K562 (cell line): ENCODE results near the gene TUT7. TPM values are rescaled to one million over a fixed set of nuclear protein-coding genes. Genes with fewer than 3 reads are reported as not detected.

Experiments used
- ATAC-seq: fragments of 200-7000 bp; cut with Tn5 transposase; 3 replicates; pipeline ENCODE4 v1.9.1; 2020; ENCODE audit warnings: moderate library complexity
- BruUV-seq: library from RNA; stranded (reverse); fragments of 400-500 nt; replicated peaks from 2 replicates; lab custom pipeline; 2021; lab: Mats Ljungman, UMichigan
- CTCF ChIA-PET: fragments of 300-600 bp; formaldehyde crosslinking; extraction: SDS; loops from one replicate; lab custom pipeline; 2021; ENCODE audit warnings: low intra/inter-chr PET ratio; lab: Yijun Ruan, JAX
- POLR2A ChIA-PET: fragments of 300-600, 350-650 bp; sonication (Branson Sonifier 250); formaldehyde crosslinking; extraction: SDS; loops from one replicate; lab custom pipeline; 2021; ENCODE audit warnings: antibody characterized with exemption, inconsistent platforms; lab: Yijun Ruan, JAX
- DNase-seq, 4 experiments: peaks; one replicate each; pipeline versions ENCODE4 v3.0.0 to v3.0.0-alpha.2; 2011 to 2018; ENCODE audit warnings: low spot score in 3 of 4, mixed read lengths in 3 of 4; ENCODE audit errors: extremely low read depth in 1 of 4
- FAIRE-seq: peaks from 2 replicates; lab custom pipeline; 2011; peaks lifted over from hg19 to GRCh38; lab: Jason Lieb, UNC
- H2AFZ ChIP-seq: 2 replicates; pipeline ENCODE4 v1.6.0; 2011; ENCODE audit warnings: low read depth, low read length, control low read depth, inconsistent platforms
- H3K27ac ChIP-seq: fragments of 200-600 bp; 3 replicates; pipeline ENCODE4 v1.8.0; 2011; ENCODE audit warnings: low read depth, mild to moderate bottlenecking, control low read depth, inconsistent platforms, low read length, moderate library complexity, mixed read lengths; ENCODE audit errors: extremely low read depth
- H3K27me3 ChIP-seq, 2 experiments: fragments of 300-600 bp in 1 of 2; 2 replicates in 1 of 2; 3 replicates in 1 of 2; pipeline versions ENCODE4 v1.6.0 to v1.8.0; 2011; ENCODE audit warnings: inconsistent platforms in 2 of 2, low read length in 2 of 2, mild to moderate bottlenecking in 1 of 2, mixed read lengths in 1 of 2, moderate library complexity in 1 of 2; ENCODE audit not compliant: control insufficient read depth in 2 of 2, insufficient read depth in 2 of 2
- H3K36me3 ChIP-seq: fragments of 300-600 bp; 3 replicates; pipeline ENCODE4 v1.8.0; 2011; ENCODE audit warnings: mild to moderate bottlenecking, low read length, inconsistent platforms; ENCODE audit not compliant: control insufficient read depth, insufficient read depth
- H3K4me1 ChIP-seq, 2 experiments: fragments of 200-600 bp in 1 of 2; replicated peaks in 1 of 2; 2 replicates in 1 of 2; 3 replicates in 1 of 2; pipeline versions ENCODE4 v1.5.1 to v1.8.0; 2011; ENCODE audit warnings: inconsistent platforms in 2 of 2, low read length in 2 of 2, mild to moderate bottlenecking in 1 of 2, mixed read lengths in 1 of 2, moderate library complexity in 1 of 2; ENCODE audit not compliant: control insufficient read depth in 2 of 2, insufficient read depth in 2 of 2
- H3K4me2 ChIP-seq: 2 replicates; pipeline ENCODE4 v1.6.1; 2011; ENCODE audit warnings: low read length, control low read depth, inconsistent platforms, mixed read lengths; ENCODE audit not compliant: insufficient read depth
- H3K4me3 ChIP-seq: fragments of 200-600 bp; sonication (generic), shearing (Covaris generic); 2 replicates; pipeline ENCODE4 v1.5.1; 2016; ENCODE audit warnings: control low read depth, inconsistent platforms
- H3K79me2 ChIP-seq: fragments of 200-600 bp; 3 replicates; pipeline ENCODE4 v1.8.0; 2011; ENCODE audit warnings: low read length, inconsistent platforms; ENCODE audit not compliant: control insufficient read depth, insufficient read depth
- H3K9ac ChIP-seq, 2 experiments: 2 replicates each; pipeline versions ENCODE4 v1.6.0 to v1.6.1; 2011; ENCODE audit warnings: low read depth in 2 of 2, low read length in 2 of 2, control low read depth in 1 of 2, inconsistent platforms in 1 of 2, mild to moderate bottlenecking in 1 of 2, mixed read lengths in 1 of 2; ENCODE audit not compliant: insufficient read depth in 1 of 2
- H3K9me1 ChIP-seq: one replicate; pipeline ENCODE4 v1.6.0; 2011; ENCODE audit warnings: inconsistent platforms, mild to moderate bottlenecking, low read length, moderate library complexity; ENCODE audit not compliant: control insufficient read depth, insufficient read depth
- H3K9me3 ChIP-seq: replicated peaks from 2 replicates; pipeline ENCODE4 v1.5.1; 2011; ENCODE audit warnings: low read depth, low read length, inconsistent platforms; ENCODE audit not compliant: control insufficient read depth, insufficient read depth
- H4K20me1 ChIP-seq: replicated peaks from 2 replicates; pipeline ENCODE4 v1.6.1; 2011; ENCODE audit warnings: low read length, inconsistent platforms, mixed read lengths; ENCODE audit not compliant: control insufficient read depth, insufficient read depth
- FOXA3 ChIP-seq, 2 experiments: fragments of 450-650 bp in 1 of 2; sonication (generic) in 1 of 2; formaldehyde crosslinking; IDR thresholded peaks in 1 of 2; conservative IDR thresholded peaks in 1 of 2; 2 replicates each; pipeline versions ENCODE4 v1.4.0 to v1.8.0; 2020 to 2022; ENCODE audit warnings: mild to moderate bottlenecking in 2 of 2, missing genetic modification reagents in 1 of 2
- GTF3C2 ChIP-seq: IDR thresholded peaks from 3 replicates; pipeline ENCODE4 v1.6.1; 2011; ENCODE audit warnings: borderline replicate concordance, mild to moderate bottlenecking, moderate library complexity; ENCODE audit not compliant: insufficient read length; ENCODE audit errors: extremely low read depth
- MCM2 ChIP-seq: fragments of 450-650 bp; IDR thresholded peaks from 2 replicates; pipeline ENCODE4 v1.6.1; 2017; ENCODE audit warnings: low read depth, mild to moderate bottlenecking
- MECOM ChIP-seq: fragments of 250-450 bp; sonication (Bioruptor Pico); IDR thresholded peaks from 2 replicates; pipeline ENCODE4 v1.8.0; 2022; ENCODE audit warnings: inconsistent platforms
- POLR2AphosphoS5 ChIP-seq: IDR thresholded peaks from 2 replicates; pipeline ENCODE4 v1.6.1; 2011; ENCODE audit warnings: mild to moderate bottlenecking, low read depth, low read length, moderate library complexity; ENCODE audit not compliant: control insufficient read depth, insufficient read depth
- TAF15 ChIP-seq: fragments of 200-400 bp; formaldehyde crosslinking; IDR thresholded peaks from 2 replicates; pipeline ENCODE4 v1.6.1; 2017; ENCODE audit warnings: mild to moderate bottlenecking, low read depth, low read length, moderate library complexity
- whole genome bisulfite sequencing: fragments of 100-300 bp; shearing (Covaris generic); methylation state at CpG from one replicate; pipeline ENCODE4 v1.1.6; 2016; ENCODE audit warnings: low coverage, mixed read lengths; ENCODE audit not compliant: insufficient coverage; ENCODE audit errors: missing lambda C conversion rate; 5-methylcytosine and 5-hydroxymethylcytosine counted together
- in situ Hi-C: fragments of 300-500 bp; cut with MboI; formaldehyde crosslinking; loops from 4 replicates; pipeline ENCODE4 v1.15.0; 2018; ENCODE audit warnings: inconsistent platforms, mixed read lengths
- intact Hi-C: fragments of 100-400 bp; cut with micrococcal nuclease; formaldehyde crosslinking; loops from 2 replicates; pipeline ENCODE4 v1.14.2; 2022
- polyA plus RNA-seq, 8 experiments: library from polyadenylated mRNA; depleted of rRNA in 4 of 8; stranded (reverse) in 5 of 8; unstranded in 3 of 8; fragments of >200 nt; fragmentation: Nextera tagmentation in 2 of 8; fragmentation: Illumina TruSeq in 1 of 8; extraction: Ambion mirVana in 2 of 8; extraction: Trizol in 1 of 8; gene quantifications; 2 replicates each; pipeline versions ENCODE4 v1.2.1 to v1.2.3, GENCODE V29; 2011 to 2014; ENCODE audit warnings: inconsistent platforms in 1 of 8, missing spikeins in 1 of 8
- total RNA-seq, 7 experiments: library from RNA; depleted of rRNA in 6 of 7; stranded (reverse); fragments of >200 nt in 6 of 7; fragmentation: Illumina TruSeq in 2 of 7; extraction: Trizol in 2 of 7; gene quantifications; 2 replicates each; pipeline versions ENCODE4 v1.2.1 to v1.2.3, GENCODE V29; 2011 to 2021; ENCODE audit warnings: low replicate concordance in 1 of 7

TUT7 gene
- total and polyA plus RNA-seq, 9 of the 15 experiments (the other 6 are each of a cell fraction or from before 2014, with no cell fraction given): 5.9 to 26.9 (median 15.2) TPM

DNA sequence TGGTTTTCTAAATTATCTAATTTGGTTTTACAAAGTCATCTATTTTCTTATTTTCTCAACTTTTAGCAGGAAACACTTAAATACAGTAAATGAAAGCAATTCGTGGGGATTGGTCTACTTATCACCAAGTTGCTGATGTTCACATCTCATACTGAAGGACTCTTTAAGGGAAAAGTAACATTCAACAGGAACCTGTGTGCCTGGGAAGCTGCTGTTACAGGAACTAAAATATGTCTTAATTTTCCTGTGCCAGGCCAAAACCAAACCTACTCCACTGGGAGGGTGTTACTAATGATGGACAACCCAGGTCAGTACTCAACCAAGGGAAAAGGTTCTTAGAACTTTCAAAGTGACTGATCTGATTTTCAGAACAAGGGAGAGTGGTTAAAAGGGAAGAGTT, 77.1 kb downstream of the TUT7 start:
- H2AFZ ChIP-seq: no peak overlapping the region
- FAIRE-seq: no peak
- ChIA-PET CTCF (no interaction called here), POLR2A (no interaction called here)
- H3K4me1 ChIP-seq: peaks cover 8 to 11% of the 10 kb centered on the region in 2 experiments; a peak in 4 of 5 replicates
- no TSS peak for BruUV-seq
- in situ Hi-C loops: no loop called here
- H3K27ac ChIP-seq: no peak overlapping the region
- WGBS: 43% methylated on average over 1 of the region's 1 CpG
- no peaks in the 10 kb centered on the region for H3K9me1 ChIP-seq
- no peak overlapping the region for H3K4me2 ChIP-seq
- no peak overlapping the region for H3K9ac ChIP-seq
- intact Hi-C loops: no loop called here
- H3K4me3 ChIP-seq: no peak overlapping the region
- peaks cover 76% of the 10 kb centered on the region for H3K79me2 ChIP-seq
- no peaks in the 10 kb centered on the region for H3K9me3 ChIP-seq
- H3K36me3 ChIP-seq: peaks cover 63% of the 10 kb centered on the region; the same call in 2 of the 3 replicates
- TF ChIP-seq FOXA3 (CRISPR knock-in tag; conservative IDR thresholded peaks at IDR 0.05 in 1 of 2, IDR thresholded peaks at IDR 0.05 in 1 of 2) (no peak), GTF3C2 (no peak), TAF15 (no peak), POLR2AphosphoS5 (no peak), MECOM (CRISPR knock-in tag) (no peak), MCM2 (no peak)
- TF ChIP-seq, all 486 proteins: peak for 0
- H4K20me1 ChIP-seq: peaks cover 3% of the 10 kb centered on the region; the same call in 1 of the 2 replicates
- no peaks in the 10 kb centered on the region for H3K27me3 ChIP-seq
- ATAC-seq (no peak), DNase-seq (no peak)
